Activated CD8-positive, alpha-beta memory T cell treated with anti-CD3 and anti-CD28 coated beads, Interleukin-2, amount 10 ng/mL, durations not matched to agents 7 days and 5 days (primary cell): Measurements from ENCODE around the gene UBE2N. TPM values are rescaled to one million over a fixed set of nuclear protein-coding genes. Genes with fewer than 3 reads are reported as not detected.

ENCODE experiments used
- ATAC-seq: fragments of 150-1000 bp; cut with Tn5 transposase; one replicate; pipeline ENCODE4 v1.10.0; 2021; ENCODE audit warnings: moderate library complexity
- CTCF ChIA-PET: fragments of 350-600 bp; sonication (Branson Sonifier 250); formaldehyde crosslinking; loops from one replicate; lab custom pipeline; 2021; ENCODE audit warnings: antibody characterized with exemption; lab: Charles Lee
- DNase-seq: peaks from one replicate; pipeline ENCODE4 v3.0.0-alpha.2; 2020
- H3K27ac Mint-ChIP-seq: one replicate; pipeline ENCODE4 v1.8.0; 2021; ENCODE audit warnings: mild to moderate bottlenecking, mixed read lengths
- H3K27me3 Mint-ChIP-seq: one replicate; pipeline ENCODE4 v1.8.0; 2021; ENCODE audit warnings: mixed read lengths
- H3K36me3 Mint-ChIP-seq: one replicate; pipeline ENCODE4 v1.8.0; 2021; ENCODE audit warnings: mild to moderate bottlenecking, mixed read lengths
- H3K4me1 Mint-ChIP-seq: one replicate; pipeline ENCODE4 v1.8.0; 2021; ENCODE audit warnings: mixed read lengths
- H3K4me3 Mint-ChIP-seq: one replicate; pipeline ENCODE4 v1.8.0; 2021; ENCODE audit warnings: mild to moderate bottlenecking, moderate library complexity, mixed read lengths
- H3K9me3 Mint-ChIP-seq: one replicate; pipeline ENCODE4 v1.8.0; 2022; ENCODE audit warnings: low read depth, mixed read lengths
- total RNA-seq, 2 experiments: library from RNA; stranded (reverse); gene quantifications; one replicate each; pipeline ENCODE4 v1.2.3, GENCODE V29; 2021

The UBE2N gene
- total RNA-seq, 2 experiments from 2014 or later = 166 to 213 TPM

GRCh38 chr12:93460003-93460402 is 18.3 kb upstream of the UBE2N start:
- H3K27ac Mint-ChIP-seq = no peak overlapping the region
- H3K4me3 Mint-ChIP-seq = no peak overlapping the region
- no peaks in the 10 kb centered on the region for H3K36me3 Mint-ChIP-seq
- H3K4me1 Mint-ChIP-seq = no peaks in the 10 kb centered on the region
- ATAC-seq = no peak
- no peaks in the 10 kb centered on the region for H3K27me3 Mint-ChIP-seq
- H3K9me3 Mint-ChIP-seq = peaks cover 2% of the 10 kb centered on the region
- no peak for DNase-seq
- CTCF ChIA-PET = no interaction called here

GRCh38 chr12:93459097-93459496 is 17.4 kb upstream of the UBE2N start:
- peaks cover 2% of the 10 kb centered on the region for H3K9me3 Mint-ChIP-seq
- H3K4me1 Mint-ChIP-seq = no peaks in the 10 kb centered on the region
- CTCF ChIA-PET = no interaction called here

GRCh38 chr12:93456077-93456476 is 14.3 kb upstream of the UBE2N start:
- Mint-ChIP-seq H3K4me3 (no peak overlapping the region), H3K27ac (no peak overlapping the region), H3K9me3 (peaks cover 2% of the 10 kb centered on the region), H3K36me3 (no peaks in the 10 kb centered on the region), H3K27me3 (peaks cover 7% of the 10 kb centered on the region), H3K4me1 (no peaks in the 10 kb centered on the region)
- ATAC-seq (no peak), DNase-seq (no peak)
- CTCF ChIA-PET = no interaction called here

More at GRCh38 chr12:93459097-93459496, 17.4 kb upstream of the UBE2N start:
- no peak overlapping the region for H3K4me3 Mint-ChIP-seq
- ATAC-seq (no peak), DNase-seq (no peak)
- no peaks in the 10 kb centered on the region for H3K36me3 Mint-ChIP-seq
- H3K27ac Mint-ChIP-seq = no peak overlapping the region
- peaks cover 3% of the 10 kb centered on the region for H3K27me3 Mint-ChIP-seq

GRCh38 chr12:93453633-93454032 is 11.9 kb upstream of the UBE2N start:
- H3K27ac Mint-ChIP-seq = no peak overlapping the region
- H3K27me3 Mint-ChIP-seq = peaks cover 14% of the 10 kb centered on the region
- CTCF ChIA-PET = no interaction called here
- H3K4me1 Mint-ChIP-seq = peaks cover 6% of the 10 kb centered on the region
- DNase-seq (no peak), ATAC-seq (no peak)
- H3K9me3 Mint-ChIP-seq = peaks cover 2% of the 10 kb centered on the region
- no peaks in the 10 kb centered on the region for H3K36me3 Mint-ChIP-seq
- H3K4me3 Mint-ChIP-seq = no peak overlapping the region

GRCh38 chr12:93451423-93452158 is 9.8 kb upstream of the UBE2N start:
- H3K27me3 Mint-ChIP-seq = peaks cover 14% of the 10 kb centered on the region
- CTCF ChIA-PET = no interaction called here

GRCh38 chr12:93449277-93449676 is 7.5 kb upstream of the UBE2N start:
- ATAC-seq = no peak
- DNase-seq = no peak
- H3K27me3 Mint-ChIP-seq = peaks cover 12% of the 10 kb centered on the region
- H3K9me3 Mint-ChIP-seq = no peaks in the 10 kb centered on the region
- H3K36me3 Mint-ChIP-seq = no peaks in the 10 kb centered on the region
- peaks cover 10% of the 10 kb centered on the region for H3K4me1 Mint-ChIP-seq
- CTCF ChIA-PET = interaction anchor here (1.6 kb wide), 1 partner anchor 18 kb away, joined by 4 read pairs; the partner anchor contains the start of gene MRPL42
- H3K27ac Mint-ChIP-seq = no peak overlapping the region
- no peak overlapping the region for H3K4me3 Mint-ChIP-seq

More at GRCh38 chr12:93451423-93452158, 9.8 kb upstream of the UBE2N start:
- no peak overlapping the region for H3K4me3 Mint-ChIP-seq
- no peaks in the 10 kb centered on the region for H3K36me3 Mint-ChIP-seq
- ATAC-seq (no peak), DNase-seq (no peak)
- H3K9me3 Mint-ChIP-seq = no peaks in the 10 kb centered on the region
- H3K4me1 Mint-ChIP-seq = peaks cover 10% of the 10 kb centered on the region
- H3K27ac Mint-ChIP-seq = no peak overlapping the region

GRCh38 chr12:93448796-93449195 is 7.0 kb upstream of the UBE2N start:
- peaks cover 10% of the 10 kb centered on the region for H3K4me1 Mint-ChIP-seq
- DNase-seq (no peak), ATAC-seq (no peak)
- peaks cover 10% of the 10 kb centered on the region for H3K27me3 Mint-ChIP-seq
- no peak overlapping the region for H3K4me3 Mint-ChIP-seq
- no peaks in the 10 kb centered on the region for H3K9me3 Mint-ChIP-seq
- no peaks in the 10 kb centered on the region for H3K36me3 Mint-ChIP-seq
- CTCF ChIA-PET = interaction anchor here (1.6 kb wide), 1 partner anchor 19 kb away, joined by 4 read pairs; the partner anchor contains the start of gene MRPL42
- no peak overlapping the region for H3K27ac Mint-ChIP-seq

GRCh38 chr12:93447555-93448290 is 6.0 kb upstream of the UBE2N start:
- ATAC-seq = no peak
- Mint-ChIP-seq H3K36me3 (no peaks in the 10 kb centered on the region), H3K27me3 (peaks cover 10% of the 10 kb centered on the region), H3K27ac (no peak overlapping the region), H3K4me3 (no peak overlapping the region), H3K4me1 (peaks cover 14% of the 10 kb centered on the region), H3K9me3 (no peaks in the 10 kb centered on the region)
- DNase-seq = no peak
- CTCF ChIA-PET = no interaction called here

- no peak for DNase-seq
- ATAC-seq = no peak
- CTCF ChIA-PET = interaction anchor here (1.1 kb wide), 1 partner anchor 24 kb away, joined by 5 read pairs; the partner anchor contains the start of gene MRPL42
- Mint-ChIP-seq H3K27ac (no peak overlapping the region), H3K4me1 (peaks cover 32% of the 10 kb centered on the region), H3K9me3 (no peaks in the 10 kb centered on the region), H3K4me3 (no peak overlapping the region), H3K27me3 (no peaks in the 10 kb centered on the region), H3K36me3 (peaks cover 5% of the 10 kb centered on the region)
Measured at GRCh38 chr12:93443576-93443975, 1.8 kb upstream of the UBE2N start.

- Mint-ChIP-seq H3K36me3 (peaks cover 5% of the 10 kb centered on the region), H3K4me1 (peaks cover 37% of the 10 kb centered on the region), H3K4me3 (peak overlapping the region; percentile 97), H3K27ac (peak overlapping the region; percentile 99), H3K9me3 (no peaks in the 10 kb centered on the region), H3K27me3 (no peaks in the 10 kb centered on the region)
- no peak for ATAC-seq
- CTCF ChIA-PET = interaction anchor here (0.6 to 1.8 kb wide), 7 partner anchors 13 to 660 kb away, joined by 3 to 8 read pairs (median 3); partner anchors contain the start of gene MRPL42
- no peak for DNase-seq
Measured at GRCh38 chr12:93442411-93443340, 929 bp upstream of the UBE2N start.

GRCh38 chr12:93441081-93441616 is 598 bp downstream of the UBE2N start:
- peak overlapping the region; percentile 97 for H3K27ac Mint-ChIP-seq
- ATAC-seq (peak; percentile 14), DNase-seq (peak; percentile 66)
- H3K4me1 Mint-ChIP-seq = peaks cover 51% of the 10 kb centered on the region
- no peaks in the 10 kb centered on the region for H3K9me3 Mint-ChIP-seq
- CTCF ChIA-PET = interaction anchor here (1.2 to 1.8 kb wide), 3 partner anchors 12 to 661 kb away, joined by 3 to 8 read pairs (median 5); no protein-coding TSS in a partner anchor
- H3K27me3 Mint-ChIP-seq = no peaks in the 10 kb centered on the region
- H3K36me3 Mint-ChIP-seq = peaks cover 5% of the 10 kb centered on the region
- H3K4me3 Mint-ChIP-seq = peak overlapping the region; percentile 97

GRCh38 chr12:93440043-93440835 is 1.5 kb downstream of the UBE2N start:
- H3K4me1 Mint-ChIP-seq = peaks cover 59% of the 10 kb centered on the region
- DNase-seq = no peak
- ATAC-seq = no peak
- peak overlapping the region; percentile 97 for H3K4me3 Mint-ChIP-seq
- CTCF ChIA-PET = interaction anchor here (9.7 kb wide), 1 partner anchor 21 kb away, joined by 52 read pairs; no protein-coding TSS in a partner anchor
- no peaks in the 10 kb centered on the region for H3K27me3 Mint-ChIP-seq
- H3K27ac Mint-ChIP-seq = peak overlapping the region; percentile 97
- peaks cover 5% of the 10 kb centered on the region for H3K36me3 Mint-ChIP-seq
- H3K9me3 Mint-ChIP-seq = no peaks in the 10 kb centered on the region
